GM19452 (cell line): ENCODE measurements around the gene KCTD10.
"Not testable (repeated sequence)": the region's sequence is repeated elsewhere in the genome, so short reads cannot be mapped to it uniquely, and the experiment has no call there.

ENCODE experiments used
- ATAC-seq: cut with Tn5 transposase; IDR thresholded peaks from one replicate; pipeline ENCODE4 v1.9.1; 2021; ENCODE audit not compliant: unreplicated experiment

The KCTD10 gene

GRCh38 chr12:109473526-109474270, 3.4 kb downstream of the KCTD10 start:
- not testable (repeated sequence) for ATAC-seq

GRCh38 chr12:109473006-109473405, 4.1 kb downstream of the KCTD10 start:
- no peak for ATAC-seq

- ATAC-seq, result no peak
Observed at GRCh38 chr12:109469517-109469916, 7.6 kb downstream of the KCTD10 start.

GRCh38 chr12:109467978-109468676, 9.0 kb downstream of the KCTD10 start:
- ATAC-seq, result no peak

GRCh38 chr12:109466821-109467220, 10.3 kb downstream of the KCTD10 start:
- no peak for ATAC-seq

GRCh38 chr12:109466305-109466704, 10.8 kb downstream of the KCTD10 start:
- no peak for ATAC-seq

GRCh38 chr12:109464642-109465351, 12.3 kb downstream of the KCTD10 start:
- ATAC-seq, result no peak

- no peak for ATAC-seq
Observed at GRCh38 chr12:109463756-109464155, 13.3 kb downstream of the KCTD10 start.

GRCh38 chr12:109462868-109463692, 14.0 kb downstream of the KCTD10 start:
- ATAC-seq, result no peak

GRCh38 chr12:109461846-109462756, 15.0 kb downstream of the KCTD10 start:
- no peak for ATAC-seq

GRCh38 chr12:109461049-109461845, 15.9 kb downstream of the KCTD10 start:
- ATAC-seq, result no peak

- ATAC-seq, result no peak
Observed at GRCh38 chr12:109460538-109460937, 16.6 kb downstream of the KCTD10 start.

- ATAC-seq, result no peak
Observed at GRCh38 chr12:109459247-109459646, 17.9 kb downstream of the KCTD10 start.

GRCh38 chr12:109458771-109459208, 18.3 kb downstream of the KCTD10 start:
- ATAC-seq, result no peak

- ATAC-seq, result no peak
Observed at GRCh38 chr12:109458086-109458485, 19.0 kb downstream of the KCTD10 start.

- ATAC-seq, result no peak
Observed at GRCh38 chr12:109455706-109456105, 21.4 kb downstream of the KCTD10 start.

- no peak for ATAC-seq
Observed at GRCh38 chr12:109452489-109452888, 24.6 kb downstream of the KCTD10 start.

- no peak for ATAC-seq
Observed at GRCh38 chr12:109451400-109451799, 25.7 kb downstream of the KCTD10 start.

GRCh38 chr12:109450980-109451379, 26.1 kb downstream of the KCTD10 start:
- no peak for ATAC-seq
